GM23338 (cell line): ENCODE data around the gene TRMT13. TPM values are rescaled to one million over a fixed set of nuclear protein-coding genes. Genes with fewer than 3 reads are reported as not detected.

Experiments
- ATAC-seq: fragments of 200-7000 bp; cut with Tn5 transposase; 3 replicates; pipeline ENCODE4 v1.9.1; 2020
- DNase-seq: peaks from one replicate; pipeline ENCODE4 v3.0.0-alpha.2; 2015; ENCODE audit warnings: low spot score
- H2AFZ ChIP-seq: fragments of 200-600 bp; sonication (generic); 2 replicates; pipeline ENCODE4 v1.8.0; 2016; ENCODE audit warnings: antibody characterized with exemption, mild to moderate bottlenecking, moderate library complexity
- H3F3A ChIP-seq: fragments of 200-600 bp; sonication (generic); replicated peaks from 2 replicates; pipeline ENCODE4 v1.8.0; 2017; ENCODE audit warnings: antibody characterized with exemption, mixed run types, low read depth
- H3K27ac ChIP-seq: fragments of 200-600 bp; sonication (generic); 2 replicates; pipeline ENCODE4 v1.6.1; 2016; ENCODE audit warnings: low read depth
- H3K27me3 ChIP-seq: fragments of 200-600 bp; sonication (generic); 2 replicates; pipeline ENCODE4 v1.8.0; 2016; ENCODE audit warnings: mild to moderate bottlenecking, mixed run types, moderate library complexity; ENCODE audit not compliant: insufficient read depth
- H3K36me3 ChIP-seq: fragments of 200-600 bp; sonication (generic); 2 replicates; pipeline ENCODE4 v1.8.0; 2016; ENCODE audit warnings: mild to moderate bottlenecking; ENCODE audit not compliant: insufficient read depth
- H3K4me1 ChIP-seq: fragments of 200-600 bp; sonication (generic); 2 replicates; pipeline ENCODE4 v1.8.0; 2016; ENCODE audit warnings: mild to moderate bottlenecking, moderate library complexity; ENCODE audit not compliant: insufficient read depth
- H3K4me2 ChIP-seq: fragments of 200-600 bp; sonication (generic); 2 replicates; pipeline ENCODE4 v1.7.1; 2017; ENCODE audit warnings: mixed run types
- H3K4me3 ChIP-seq: fragments of 200-600 bp; sonication (generic); 2 replicates; pipeline ENCODE4 v1.6.1; 2016; ENCODE audit warnings: mixed run types
- H3K79me2 ChIP-seq: fragments of 200-600 bp; sonication (generic); replicated peaks from 2 replicates; pipeline ENCODE4 v1.8.0; 2017; ENCODE audit warnings: mild to moderate bottlenecking; ENCODE audit not compliant: insufficient read depth
- H3K9me2 ChIP-seq: fragments of 200-600 bp; sonication (generic); 2 replicates; pipeline ENCODE4 v1.8.0; 2017; ENCODE audit not compliant: insufficient read depth
- H4K20me1 ChIP-seq: fragments of 200-600 bp; sonication (generic); replicated peaks from 2 replicates; pipeline ENCODE4 v1.8.0; 2017; ENCODE audit warnings: mild to moderate bottlenecking; ENCODE audit not compliant: insufficient read depth
- H3K27ac Mint-ChIP-seq: 2 replicates; pipeline ENCODE4 v1.8.0; 2020; ENCODE audit warnings: inconsistent platforms, mild to moderate bottlenecking, moderate library complexity, mixed read lengths
- H3K27me3 Mint-ChIP-seq: 3 replicates; pipeline ENCODE4 v1.8.0; 2022; ENCODE audit warnings: low read depth, mild to moderate bottlenecking, moderate library complexity, mixed read lengths, inconsistent platforms; ENCODE audit not compliant: insufficient read depth, poor library complexity
- H3K36me3 Mint-ChIP-seq: 3 replicates; pipeline ENCODE4 v1.8.0; 2021; ENCODE audit warnings: low read depth, mild to moderate bottlenecking, inconsistent platforms, moderate library complexity, mixed read lengths
- H3K4me1 Mint-ChIP-seq: 3 replicates; pipeline ENCODE4 v1.8.0; 2020; ENCODE audit warnings: mild to moderate bottlenecking, inconsistent platforms, mixed read lengths
- H3K4me3 Mint-ChIP-seq: 3 replicates; pipeline ENCODE4 v1.8.0; 2021; ENCODE audit warnings: moderate library complexity, mild to moderate bottlenecking, inconsistent platforms, mixed read lengths
- H3K9me3 Mint-ChIP-seq: 3 replicates; pipeline ENCODE4 v1.8.0; 2020; ENCODE audit warnings: moderate library complexity, mild to moderate bottlenecking, inconsistent platforms, mixed read lengths
- CREB1 ChIP-seq: fragments of 250-450 bp; sonication (Bioruptor Pico); IDR thresholded peaks from 2 replicates; pipeline ENCODE4 v1.5.0; 2020; ENCODE audit warnings: low read depth, mild to moderate bottlenecking, moderate library complexity
- CTCF ChIP-seq, 2 experiments: fragments of 200-600 bp in 1 of 2; sonication (generic) in 1 of 2; conservative IDR thresholded peaks; 2 replicates each; pipeline versions ENCODE4 v1.5.1 to v1.6.1; 2016 to 2017; ENCODE audit warnings: antibody characterized with exemption in 2 of 2, low read depth in 2 of 2, mild to moderate bottlenecking in 2 of 2, moderate library complexity in 1 of 2
- EZH2 ChIP-seq: fragments of 200-600 bp; sonication (generic); IDR thresholded peaks from one replicate; pipeline ENCODE4 v1.8.0; 2017; ENCODE audit warnings: antibody characterized with exemption, mild to moderate bottlenecking, low read depth; ENCODE audit not compliant: unreplicated experiment
- JUNB ChIP-seq: IDR thresholded peaks from one replicate; pipeline ENCODE4 v1.6.1; 2016; ENCODE audit warnings: antibody characterized with exemption; ENCODE audit not compliant: unreplicated experiment
- NANOG ChIP-seq: IDR thresholded peaks from 2 replicates; pipeline ENCODE4 v1.6.1; 2016; ENCODE audit warnings: antibody characterized with exemption, borderline replicate concordance
- POLR2AphosphoS5 ChIP-seq: IDR thresholded peaks from 2 replicates; pipeline ENCODE4 v1.6.1; 2016; ENCODE audit warnings: antibody characterized with exemption, low read depth
- REST ChIP-seq: IDR thresholded peaks from one replicate; pipeline ENCODE4 v1.6.1; 2018; ENCODE audit warnings: antibody characterized with exemption; ENCODE audit not compliant: unreplicated experiment
- STAT1 ChIP-seq: IDR thresholded peaks from one replicate; pipeline ENCODE4 v1.6.1; 2016; ENCODE audit warnings: antibody characterized with exemption; ENCODE audit not compliant: unreplicated experiment
- ZNF114 ChIP-seq: fragments of 250-450 bp; sonication (Bioruptor Pico); IDR thresholded peaks from 2 replicates; pipeline ENCODE4 v1.5.0; 2020; ENCODE audit warnings: mild to moderate bottlenecking, moderate library complexity
- polyA plus RNA-seq: library from polyadenylated mRNA; unstranded; fragments of >200 nt; fragmentation: Nextera tagmentation; extraction: Ambion mirVana; gene quantifications from 2 replicates; pipeline ENCODE4 v1.2.1, GENCODE V29; 2016
- total RNA-seq: library from RNA; depleted of rRNA; stranded (reverse); fragments of >200 nt; shearing (Covaris generic); gene quantifications from 2 replicates; pipeline ENCODE4 v1.2.3, GENCODE V29; 2014

TRMT13 gene
- total and polyA plus RNA-seq, 2 experiments from 2014 or later = 14.5 to 22.8 TPM

GRCh38 chr1:100187912-100188311 is 54.9 kb downstream of the TRMT13 start (continued):
- TF ChIP-seq REST (no peak), EZH2 (no peak), CREB1 (CRISPR knock-in tag) (no peak)

GRCh38 chr1:100188617-100189016 is 55.7 kb downstream of the TRMT13 start:
- Mint-ChIP-seq H3K27ac (no peak overlapping the region), H3K36me3 (no peaks in the 10 kb centered on the region; the same call in 2 of the 3 replicates), H3K4me3 (no peak overlapping the region), H3K9me3 (no peaks in the 10 kb centered on the region), H3K27me3 (no peaks in the 10 kb centered on the region), H3K4me1 (no peaks in the 10 kb centered on the region)
- no peaks in the 10 kb centered on the region for H3K36me3 ChIP-seq
- no peak overlapping the region for H3K4me3 ChIP-seq
- ATAC-seq = no peak
- no peak for DNase-seq
- no peaks in the 10 kb centered on the region for H4K20me1 ChIP-seq
- H2AFZ ChIP-seq = no peak overlapping the region
- H3K79me2 ChIP-seq = no peaks in the 10 kb centered on the region
- H3K27me3 ChIP-seq = no peaks in the 10 kb centered on the region
- no peak overlapping the region for H3K4me2 ChIP-seq
- H3K4me1 ChIP-seq = no peaks in the 10 kb centered on the region
- H3F3A ChIP-seq = no peaks in the 10 kb centered on the region
- TF ChIP-seq JUNB = no peak
- no peak overlapping the region for H3K27ac ChIP-seq
- no peaks in the 10 kb centered on the region for H3K9me2 ChIP-seq

GRCh38 chr1:100198596-100198995 is 65.6 kb downstream of the TRMT13 start:
- DNase-seq (no peak), ATAC-seq (no peak)
- H3K4me2 ChIP-seq = no peak overlapping the region
- peaks cover 4% of the 10 kb centered on the region for H3K27me3 Mint-ChIP-seq
- H3K27me3 ChIP-seq = no peaks in the 10 kb centered on the region
- H3K27ac Mint-ChIP-seq = no peak overlapping the region
- no peaks in the 10 kb centered on the region for H4K20me1 ChIP-seq
- H3K4me1 ChIP-seq = no peaks in the 10 kb centered on the region
- H2AFZ ChIP-seq = no peak overlapping the region
- H3K9me3 Mint-ChIP-seq = no peaks in the 10 kb centered on the region
- no peak overlapping the region for H3K4me3 Mint-ChIP-seq
- H3K4me3 ChIP-seq = no peak overlapping the region
- peaks cover 7% of the 10 kb centered on the region; the same call in 1 of the 2 replicates for H3K36me3 ChIP-seq
- H3K27ac ChIP-seq = no peak overlapping the region
- 0 out of 2 replicates have a peak, but pooled peaks cover 7% of the 10 kb centered on the region for H3K79me2 ChIP-seq
- H3K9me2 ChIP-seq = no peaks in the 10 kb centered on the region
- H3K4me1 Mint-ChIP-seq = peaks cover 14% of the 10 kb centered on the region
- H3K36me3 Mint-ChIP-seq = peaks cover 52% of the 10 kb centered on the region
- no peaks in the 10 kb centered on the region for H3F3A ChIP-seq
- TF ChIP-seq STAT1 (no peak), POLR2AphosphoS5 (no peak), CREB1 (CRISPR knock-in tag) (no peak), CTCF (conservative IDR thresholded peaks at IDR 0.05; ENCODE audit: low read depth in 2 of 2) (no peak), ZNF114 (CRISPR knock-in tag) (no peak), REST (no peak), NANOG (no peak), EZH2 (no peak)
